ENCODE measurements around the gene OPCML.

OPCML gene

DNA sequence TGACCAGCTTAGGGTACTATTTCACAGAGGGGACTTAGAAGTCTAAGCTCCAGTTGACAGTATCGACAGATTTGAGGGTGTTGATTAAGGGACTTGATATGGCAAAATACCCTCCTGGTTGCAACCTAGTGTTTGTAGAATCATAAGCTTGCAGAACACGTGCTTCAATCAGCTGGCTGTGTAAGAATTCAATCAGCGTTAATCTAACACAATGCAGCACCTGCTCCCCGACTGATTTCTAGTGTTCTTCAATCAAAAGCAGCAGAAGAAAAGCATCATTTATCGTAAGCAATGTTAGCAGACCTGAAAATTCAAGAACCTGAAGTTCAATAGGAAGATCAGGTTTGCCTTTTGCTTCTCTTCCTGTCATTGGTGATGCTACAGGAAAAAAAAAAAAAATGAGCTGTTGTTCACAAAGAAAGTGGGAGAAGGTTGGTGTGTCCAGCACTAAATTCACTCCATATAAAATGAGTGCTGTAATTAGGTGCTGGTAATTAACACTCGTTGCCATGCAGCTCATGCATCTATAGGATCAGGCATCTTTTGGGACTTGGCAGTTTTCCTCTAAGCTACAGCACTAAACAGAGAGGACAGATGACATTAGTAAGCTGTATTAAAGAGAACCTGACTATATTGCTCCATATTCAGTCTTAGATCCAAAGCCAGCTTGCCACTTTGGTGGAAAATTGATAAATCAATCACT lies 840.3 kb downstream of the OPCML start:
- no peak for DNase-seq

DNA sequence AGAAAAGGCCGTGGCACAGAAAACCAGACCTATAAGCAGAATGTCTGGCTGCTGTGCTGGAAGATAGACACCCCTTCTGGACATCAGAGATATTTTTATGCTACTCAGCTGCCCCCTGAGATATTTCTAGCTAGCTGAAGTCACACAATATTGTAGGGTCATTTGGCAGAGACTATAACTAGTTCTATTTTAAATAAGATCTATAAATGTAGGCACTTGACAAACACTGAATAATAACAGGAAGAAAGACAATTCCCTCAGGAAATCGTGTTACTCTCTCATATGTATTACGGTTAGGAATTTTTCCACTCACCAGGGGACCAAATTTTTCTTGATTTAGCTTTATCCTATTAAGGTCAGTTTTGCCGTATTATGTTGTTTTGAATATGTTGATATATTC lies 845.4 kb downstream of the OPCML start:
- no peak for DNase-seq

DNA sequence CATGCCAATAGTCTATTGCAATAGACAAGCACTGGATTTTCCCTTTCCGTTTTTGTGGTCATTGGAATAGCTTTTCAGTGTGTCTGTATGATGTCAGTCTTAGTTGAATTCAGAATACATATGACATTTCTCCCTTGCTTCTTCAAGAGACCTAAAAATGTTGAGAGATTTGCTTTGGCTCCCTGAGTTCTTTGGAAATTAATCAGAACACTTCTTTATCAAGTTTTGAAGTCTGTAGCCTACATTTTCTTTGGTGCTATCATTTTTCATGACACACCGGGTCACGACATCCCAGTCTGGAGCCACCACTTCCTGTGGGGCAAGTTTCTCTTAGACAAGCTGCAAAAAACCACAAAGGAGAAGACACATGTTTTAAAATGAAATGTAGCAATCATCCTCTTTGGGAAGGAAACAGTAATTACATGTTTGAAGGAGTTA lies 847.1 kb downstream of the OPCML start:
- DNase-seq: no peak

DNA sequence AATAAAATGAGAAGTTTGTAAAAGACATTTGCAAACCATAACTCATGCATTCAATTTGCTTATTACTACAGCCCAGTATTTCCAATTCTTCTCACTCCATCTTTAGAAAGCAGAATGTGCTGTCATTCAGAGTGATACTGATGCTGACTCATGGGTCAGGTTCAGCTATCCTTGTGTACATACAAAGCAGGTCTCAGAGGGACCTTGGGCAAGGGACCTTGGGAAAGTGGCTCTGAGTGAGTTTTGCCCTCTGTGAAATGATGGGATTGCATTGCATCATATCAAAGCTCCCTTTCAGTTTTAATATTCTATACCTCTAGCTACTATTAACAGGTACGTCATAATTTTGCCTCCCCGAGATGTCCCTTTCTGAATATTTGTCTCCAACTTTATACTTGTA lies 848.7 kb downstream of the OPCML start:
- no peak for DNase-seq

DNA sequence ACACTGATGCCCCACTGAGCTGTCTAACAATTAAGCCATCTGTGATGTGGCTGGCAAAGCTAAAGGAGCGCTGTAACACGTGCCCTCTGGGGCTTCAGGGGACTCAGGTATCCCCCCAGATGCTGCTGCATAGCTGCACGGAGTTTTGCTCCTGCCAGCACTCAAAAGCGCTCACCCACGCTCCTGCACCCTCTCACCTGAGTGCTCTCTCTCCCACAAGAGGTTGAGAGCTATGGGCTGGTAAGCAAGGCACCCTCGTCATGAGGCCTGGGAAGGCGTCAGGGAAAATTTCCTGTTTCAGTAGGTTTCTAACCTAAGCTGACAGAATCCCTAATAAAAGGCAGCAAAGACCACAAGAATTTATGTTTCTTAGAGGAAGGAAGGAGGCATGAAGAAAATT lies 850.3 kb downstream of the OPCML start:
- DNase-seq: no peak

DNA sequence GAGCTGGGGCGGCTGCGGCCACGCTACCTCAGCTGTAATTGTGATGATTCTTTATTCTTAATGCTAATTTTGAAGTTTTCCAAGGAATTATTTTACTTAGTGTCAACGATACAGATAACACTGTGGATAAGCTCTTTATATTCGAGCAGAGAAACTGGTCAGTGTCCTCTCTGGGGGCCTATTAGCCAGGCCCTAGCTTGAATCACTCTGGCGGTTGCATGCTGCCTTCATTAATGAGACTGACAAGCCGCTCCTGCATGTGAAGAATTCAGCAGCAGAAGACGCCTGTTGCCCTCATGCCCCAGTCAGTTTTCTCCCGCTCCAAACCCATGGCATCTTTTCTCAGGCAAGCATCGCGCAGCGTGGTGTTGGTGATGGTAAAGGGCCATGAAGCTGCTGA lies 851.7 kb downstream of the OPCML start:
- DNase-seq: no peak

DNA sequence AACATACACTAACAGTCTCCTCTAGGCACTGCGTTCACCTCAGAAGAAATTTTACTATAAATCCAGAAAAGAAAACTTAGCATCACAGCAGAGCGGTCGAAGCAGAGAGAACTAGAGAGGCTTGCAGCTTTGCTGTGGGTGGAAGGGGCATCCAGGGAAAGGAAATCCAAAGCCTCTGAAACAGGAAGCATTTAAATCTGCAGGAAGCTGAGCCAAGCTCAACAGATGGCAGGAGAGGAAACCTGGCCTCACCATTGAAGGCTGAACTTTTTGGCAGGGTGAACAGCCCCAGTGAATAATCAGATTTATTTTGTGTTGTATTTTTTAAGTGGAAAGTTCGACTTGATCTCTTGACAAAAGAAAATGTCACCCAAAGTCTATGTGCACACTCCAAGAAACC lies 858.1 kb downstream of the OPCML start:
- DNase-seq: no peak

DNA sequence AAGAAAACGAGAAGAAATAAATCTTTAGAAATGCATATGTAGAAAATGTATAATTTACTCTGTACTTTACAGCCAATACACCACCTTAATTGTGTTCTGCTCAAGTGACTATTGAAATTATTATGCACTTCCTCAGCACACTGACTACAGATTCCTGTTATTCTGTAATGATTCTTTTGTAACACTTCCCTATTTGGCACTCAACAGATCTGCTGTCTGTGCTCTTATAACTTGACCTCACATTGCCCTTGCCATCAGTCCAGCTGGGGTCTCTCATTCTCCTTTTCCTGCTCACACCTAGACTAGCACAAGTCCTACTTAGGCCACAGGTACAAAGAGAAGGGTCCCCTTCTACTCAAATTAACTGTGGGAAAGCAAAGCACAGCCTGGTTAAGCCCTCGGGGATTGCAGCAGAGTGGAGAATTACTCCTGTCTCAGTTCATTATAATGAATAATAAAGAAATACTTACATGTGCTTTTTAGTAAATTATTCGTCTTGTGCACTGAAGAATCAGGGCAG lies 860.4 kb downstream of the OPCML start:
- no peak for DNase-seq

DNA sequence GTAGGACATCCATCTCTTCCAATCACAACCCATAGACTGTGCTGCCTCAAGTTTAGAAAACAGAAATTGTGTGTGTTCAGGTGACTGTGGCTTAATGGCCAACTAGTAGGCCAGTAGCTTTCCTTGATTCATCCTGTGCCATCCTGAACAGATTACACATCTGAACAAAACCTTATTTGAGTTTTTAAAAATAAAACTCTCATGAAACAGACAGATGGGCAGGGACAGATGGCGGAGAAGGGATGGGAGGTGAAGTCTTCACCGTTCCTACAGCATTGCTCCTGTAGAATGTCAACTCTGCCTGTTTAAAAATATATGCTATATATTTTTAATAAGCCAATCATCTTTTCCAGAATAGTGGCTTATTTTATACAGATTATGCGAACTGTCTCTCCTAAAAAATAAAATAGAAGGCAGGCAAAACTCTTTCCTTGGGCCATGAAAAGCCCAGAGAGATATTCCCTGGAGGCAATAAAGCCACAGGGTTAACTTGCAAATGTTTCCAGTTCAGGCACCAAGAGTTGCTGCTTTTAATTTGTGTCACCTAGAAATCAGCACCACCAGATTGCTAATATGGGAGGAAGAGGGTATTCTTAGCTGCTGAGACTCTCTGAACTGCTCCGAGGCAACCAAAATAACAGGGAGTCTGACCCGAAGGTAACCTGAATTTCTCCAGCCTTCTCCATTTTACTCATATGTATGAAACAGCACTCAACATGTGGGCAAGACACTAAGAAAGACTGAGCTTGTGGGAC lies 861.2 kb downstream of the OPCML start:
- DNase-seq: no peak

DNA sequence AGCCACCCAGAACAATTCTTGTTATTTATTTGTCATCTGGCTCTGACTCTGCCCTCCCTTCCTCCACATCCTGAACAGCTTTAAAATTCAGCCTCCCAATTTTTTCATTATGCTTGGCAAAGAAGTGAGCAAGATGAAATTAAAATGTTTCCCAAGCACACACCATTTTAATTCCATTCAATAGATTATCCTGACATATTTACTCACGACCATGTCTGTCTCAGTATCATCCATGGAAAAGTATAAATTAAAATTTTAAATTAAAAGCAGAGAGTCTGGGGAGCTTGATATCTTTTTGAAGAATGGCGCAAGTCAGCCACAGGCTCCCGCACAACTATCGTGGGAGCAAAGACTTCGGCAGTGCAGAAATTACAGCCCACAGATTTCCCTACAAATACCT lies 862.4 kb downstream of the OPCML start:
- no peak for DNase-seq

DNA sequence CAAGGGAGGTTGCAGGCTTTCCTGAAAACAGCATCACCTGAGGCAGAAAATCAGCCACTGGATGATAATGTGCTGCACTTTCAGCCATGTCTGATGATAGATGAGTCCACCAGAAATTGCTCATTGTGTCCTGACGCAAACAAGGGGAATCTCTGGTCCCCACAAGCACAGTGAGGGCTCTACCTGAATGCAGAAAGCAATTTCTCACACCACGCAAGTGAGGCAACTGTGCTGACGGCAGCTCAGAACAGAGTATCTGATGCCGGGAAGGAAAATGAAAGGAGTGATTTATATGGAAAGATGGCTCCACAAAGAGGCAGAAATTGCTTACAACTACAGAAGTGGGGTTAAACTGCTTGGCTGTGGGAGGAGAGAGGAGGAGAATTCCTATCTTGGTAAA lies 867.1 kb downstream of the OPCML start:
- no peak for DNase-seq

DNA sequence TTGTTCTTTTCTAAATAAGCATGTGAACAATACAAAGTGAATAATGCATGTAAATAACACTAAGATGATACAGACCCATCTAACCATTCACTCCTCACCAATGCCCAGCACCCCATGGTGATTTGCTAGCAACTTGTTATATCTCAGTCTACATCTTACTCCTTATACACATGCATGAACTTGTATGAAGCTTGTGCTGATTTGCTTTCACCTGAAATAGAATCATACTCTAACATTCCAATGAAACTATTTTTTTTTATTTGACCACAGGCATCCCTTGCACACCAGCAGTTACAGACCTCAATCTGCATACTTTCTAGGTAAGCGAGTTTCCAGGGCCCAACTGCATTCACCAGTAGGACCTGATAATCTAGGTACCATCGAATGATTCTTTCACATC lies 873.6 kb downstream of the OPCML start:
- DNase-seq: no peak

DNA sequence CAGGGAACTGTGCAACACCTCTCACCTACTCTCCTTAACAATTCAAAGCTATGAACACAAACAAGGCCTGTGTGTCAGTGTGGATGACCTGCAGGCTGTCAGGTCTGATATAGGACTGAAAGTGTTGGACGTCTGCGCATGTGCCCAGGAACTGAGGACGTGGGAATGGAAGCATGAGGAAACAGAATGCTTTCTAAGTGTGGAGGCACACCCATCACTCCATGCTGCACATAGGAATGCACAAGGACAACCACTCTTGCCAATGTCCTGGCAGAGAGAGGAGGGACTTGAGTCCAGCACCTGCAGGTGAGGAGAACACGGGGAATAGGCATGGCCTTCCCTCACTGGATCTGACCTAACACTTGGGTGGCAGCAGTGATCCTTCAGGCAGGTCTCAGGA lies 874.3 kb downstream of the OPCML start:
- DNase-seq: no peak

DNA sequence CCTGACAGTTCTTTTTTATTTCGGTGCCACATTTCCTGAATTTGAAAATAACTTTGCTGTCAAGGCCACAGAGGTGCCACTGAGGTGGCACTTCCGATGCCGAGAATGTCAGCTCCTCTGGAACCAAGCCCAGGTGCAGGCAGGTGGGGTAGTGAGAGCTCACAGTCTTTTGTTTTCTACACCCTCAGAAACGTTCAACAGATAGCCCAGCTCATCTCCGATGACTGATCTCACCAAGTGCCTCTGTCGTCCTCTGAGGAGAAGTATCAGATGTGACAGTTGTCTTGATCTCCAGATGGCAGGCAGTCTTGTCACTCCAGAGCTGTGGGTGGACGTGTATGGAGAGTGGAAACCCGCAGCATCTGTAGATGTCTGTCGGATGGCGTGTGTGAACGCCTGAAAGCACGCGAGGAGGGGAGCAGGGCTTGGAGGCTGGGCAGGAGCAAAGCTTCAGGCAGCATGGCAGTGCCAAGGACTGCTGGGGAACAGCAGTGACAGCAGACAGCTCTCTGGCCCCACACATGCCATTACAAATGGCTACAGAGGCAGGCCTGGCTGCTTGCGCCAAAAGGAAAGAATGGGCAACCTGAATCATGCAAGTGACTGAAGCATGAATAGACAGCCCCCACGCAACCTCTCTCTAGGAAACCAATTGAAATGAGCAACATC lies 877.0 kb downstream of the OPCML start:
- no peak for DNase-seq

DNA sequence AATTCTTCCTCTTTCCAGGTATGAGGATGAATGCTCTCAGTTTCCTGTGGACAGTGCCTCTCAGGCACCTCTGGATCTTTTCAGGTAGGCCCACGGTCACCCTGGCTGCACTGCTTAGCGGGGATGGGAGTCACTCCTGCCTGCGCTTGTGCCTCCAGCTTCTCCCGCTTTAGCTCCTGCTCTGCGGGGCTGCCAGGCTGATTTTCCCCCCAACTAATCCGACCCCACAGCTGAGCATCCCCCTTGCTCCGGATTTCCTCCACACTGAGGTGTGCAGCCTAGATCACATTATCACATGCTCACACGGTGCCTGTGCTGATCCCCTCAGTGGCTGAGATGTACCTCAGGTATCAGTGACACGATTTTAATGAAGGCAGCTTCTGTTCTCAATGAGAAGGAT lies 879.1 kb downstream of the OPCML start:
- no peak for DNase-seq

DNA sequence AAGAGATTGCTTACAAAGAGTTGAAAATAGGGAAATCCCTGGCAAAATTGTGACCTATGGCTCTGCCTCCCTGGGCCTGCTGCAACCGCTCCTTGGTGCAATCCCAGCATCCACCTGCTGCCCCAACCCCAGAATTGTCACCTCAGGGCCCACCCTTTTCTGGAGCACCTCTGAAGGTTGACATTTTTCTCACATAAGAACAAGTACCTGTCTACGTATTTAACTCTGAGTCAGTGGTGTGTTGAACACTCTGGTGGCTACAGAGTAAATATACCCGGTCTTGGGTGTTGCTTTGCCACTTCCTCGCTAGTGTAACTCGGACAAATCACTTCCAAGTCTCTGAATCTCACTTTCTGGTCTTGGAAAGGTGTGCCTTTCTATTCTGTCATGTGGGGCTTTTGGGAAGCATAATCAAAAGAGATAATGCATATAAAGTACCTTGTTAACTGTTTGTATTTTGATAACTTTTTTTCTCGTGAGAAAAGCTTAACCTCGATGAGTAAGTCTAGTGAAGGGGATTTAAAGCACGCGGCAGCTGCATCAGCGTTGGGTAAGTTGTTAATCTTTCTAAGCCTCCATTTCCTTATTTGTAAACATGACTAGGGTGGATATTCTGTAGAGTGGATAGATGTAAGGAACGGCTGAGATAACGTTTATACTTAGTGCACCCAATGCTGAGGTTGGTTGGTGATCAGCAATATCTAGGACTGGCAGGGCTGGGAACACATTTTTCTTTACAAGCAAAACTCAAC lies 881.2 kb downstream of the OPCML start:
- DNase-seq: no peak

DNA sequence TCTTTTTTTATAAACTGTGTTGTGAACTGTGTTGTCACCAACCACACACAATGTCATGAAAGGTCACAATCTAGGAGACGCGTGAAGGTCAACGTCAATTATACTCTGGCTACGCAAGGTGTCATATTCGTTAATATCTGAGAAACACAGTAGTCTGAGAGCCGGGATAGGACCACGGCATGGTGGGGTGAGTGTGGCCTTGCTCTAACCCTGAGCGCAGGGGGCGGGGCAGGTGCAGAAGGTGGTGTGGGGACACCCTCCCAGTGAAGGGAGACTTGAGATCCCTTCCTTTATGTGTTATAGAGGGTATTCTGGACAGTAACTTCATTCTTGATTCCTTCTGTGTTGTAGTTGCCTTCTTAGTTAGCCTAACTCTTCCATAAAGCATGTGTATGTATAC lies 883.0 kb downstream of the OPCML start:
- DNase-seq: no peak

DNA sequence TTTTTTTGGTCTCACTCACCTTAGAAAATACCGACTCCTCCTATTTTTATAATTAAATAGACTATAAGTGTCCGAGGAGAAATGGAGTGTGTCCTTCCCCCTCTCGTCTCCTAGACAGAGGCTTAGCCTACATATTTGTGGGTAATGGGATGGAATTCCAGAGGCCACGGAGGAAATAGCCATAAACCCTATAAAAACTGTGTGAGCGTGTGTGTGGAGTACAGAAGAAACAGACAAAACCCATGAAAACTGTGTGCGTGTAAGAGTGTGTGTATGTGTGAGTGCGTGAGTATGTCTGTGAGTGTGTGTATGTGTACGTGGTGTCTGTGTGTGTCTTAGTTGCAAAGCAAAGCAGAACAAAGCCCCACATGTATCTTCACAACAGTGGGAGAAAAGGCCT lies 883.5 kb downstream of the OPCML start:
- no peak for DNase-seq

DNA sequence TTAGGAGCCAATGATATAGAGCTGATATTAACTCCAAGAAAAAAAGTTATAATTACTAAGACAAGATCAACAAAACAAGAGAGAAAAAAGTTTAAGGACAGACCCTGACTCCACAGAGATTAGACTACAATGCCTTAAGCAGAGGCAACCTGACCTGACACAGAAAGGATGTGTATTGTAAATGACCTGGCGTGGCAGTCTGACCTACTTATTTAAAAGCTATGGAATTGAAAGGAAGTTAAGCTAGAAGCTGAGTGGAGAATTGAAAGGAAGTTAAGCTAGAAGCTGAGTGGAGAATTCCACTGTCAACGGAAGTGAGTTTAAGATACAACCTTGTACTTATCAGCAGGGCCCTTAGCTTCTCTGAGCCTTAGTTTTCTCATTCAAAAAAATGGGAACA lies 885.4 kb downstream of the OPCML start:
- no peak for DNase-seq

DNA sequence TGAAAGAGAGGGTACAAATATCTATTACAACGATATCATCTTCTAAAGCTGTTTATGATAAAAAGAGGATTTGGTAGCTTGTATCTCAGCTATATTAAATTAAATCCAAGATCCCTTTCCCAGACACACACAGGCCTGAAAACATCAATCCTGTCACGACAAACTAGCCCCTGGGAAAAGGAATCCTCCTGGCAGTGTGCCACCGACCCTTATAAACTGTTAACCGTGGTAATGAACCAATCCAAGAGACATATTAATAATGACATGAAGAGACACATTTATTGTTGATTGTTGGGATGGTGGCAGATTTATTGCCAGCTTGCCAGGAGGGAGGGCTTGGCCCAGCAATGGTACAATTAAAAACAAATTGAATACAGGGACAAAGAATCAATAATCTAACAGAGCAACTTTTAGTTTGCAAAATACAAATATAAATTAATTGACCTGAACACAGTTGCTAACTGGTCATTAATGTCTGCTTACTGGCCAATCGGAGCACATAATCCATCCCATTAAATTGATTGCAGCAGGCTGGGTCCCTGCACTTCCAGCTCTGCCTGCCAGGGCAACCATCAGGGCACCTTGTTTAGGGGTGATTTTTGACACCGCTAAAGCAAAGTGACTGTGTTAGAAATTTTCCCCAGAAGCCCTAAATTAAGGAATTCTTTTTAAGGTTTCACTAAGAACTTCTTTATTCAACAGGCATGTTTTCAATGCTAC lies 887.6 kb downstream of the OPCML start:
- DNase-seq: no peak

DNA sequence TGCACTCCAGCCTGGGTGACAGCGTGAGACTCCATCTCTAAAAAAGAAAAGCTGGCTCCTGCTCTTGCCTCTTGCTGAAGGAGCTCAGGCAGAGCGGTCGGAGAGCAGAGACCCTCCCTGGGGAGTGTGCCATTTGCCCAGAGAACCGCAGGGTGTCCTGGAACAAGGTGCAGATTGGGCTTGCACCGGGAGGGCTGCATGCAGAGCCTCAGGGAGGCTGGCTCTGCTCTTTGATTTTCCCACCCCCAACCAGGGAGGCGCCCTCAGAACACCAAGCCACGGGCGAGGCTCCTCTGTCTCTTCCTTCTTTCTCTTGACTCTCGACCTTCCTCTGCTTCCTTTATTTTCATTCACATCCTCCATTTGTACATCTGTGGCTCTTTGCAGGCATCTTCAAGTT lies 889.1 kb downstream of the OPCML start:
- DNase-seq: no peak

DNA sequence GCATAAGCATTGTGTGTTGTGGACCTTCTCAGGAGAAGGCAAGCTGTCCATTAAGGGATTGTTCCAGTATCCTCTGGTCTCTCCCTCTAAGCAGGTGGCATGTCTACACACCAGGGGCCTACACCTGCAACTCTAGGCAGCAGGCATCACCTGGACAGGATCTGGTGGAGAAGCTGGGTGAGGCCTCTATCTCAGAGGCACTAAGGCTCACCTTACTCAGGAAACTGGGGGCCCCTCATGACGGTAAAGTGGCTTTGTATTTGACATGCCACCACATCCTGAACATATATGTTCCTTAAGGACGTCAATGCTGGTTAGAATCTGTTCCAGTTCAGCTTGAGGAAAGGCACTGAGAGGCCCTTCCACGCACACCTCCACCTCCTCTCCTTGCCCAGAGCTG lies 891.3 kb downstream of the OPCML start:
- DNase-seq: no peak

DNA sequence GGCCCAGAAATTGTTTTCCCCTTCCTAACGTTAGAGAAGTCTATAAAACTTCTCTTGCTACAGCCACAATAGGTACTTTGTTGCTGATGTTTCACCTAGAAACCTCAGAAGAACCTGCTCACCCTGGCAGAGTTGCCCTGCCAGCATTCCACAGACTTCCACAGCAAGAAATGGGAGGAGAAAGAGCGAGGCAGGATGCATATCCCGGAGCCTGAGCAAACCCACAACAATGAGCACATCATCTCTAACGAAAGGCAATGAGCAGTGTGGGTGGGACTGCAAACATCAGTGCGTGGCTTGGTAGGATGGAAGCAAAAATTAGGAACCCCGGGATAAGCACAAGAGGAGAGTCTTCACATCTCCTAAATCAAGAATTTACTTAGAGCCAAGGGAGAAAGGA lies 892.3 kb downstream of the OPCML start:
- DNase-seq: no peak
